CD4-positive, alpha-beta T cell treated with Interleukin-4 for 1 hour (primary cell): ENCODE data around the gene OR10A2.
"Not testable (repeated sequence)": the region's sequence is repeated elsewhere in the genome, so short reads cannot be mapped to it uniquely, and the experiment has no call there.

Experiments
- DNase-seq, 2 donors: peaks; one replicate each; pipeline ENCODE4 v3.0.0-alpha.2; 2020 to 2022

The OR10A2 gene

GRCh38 chr11:6888830-6889229, 26.0 kb downstream of the OR10A2 start:
- no peak for DNase-seq

GRCh38 chr11:6889835-6890234, 27.0 kb downstream of the OR10A2 start:
- no peak for DNase-seq

GRCh38 chr11:6892400-6892799, 29.5 kb downstream of the OR10A2 start, which contains the start of gene OR2D2:
TSS of gene OR2D2 (minus strand) at chr11:6892500. CDS start at chr11:6892500, 0 bp downstream.
- DNase-seq: no peak

- DNase-seq: no peak
Measured at GRCh38 chr11:6894097-6894496, 31.2 kb downstream of the OR10A2 start.

GRCh38 chr11:6895010-6895409, 32.2 kb downstream of the OR10A2 start:
- no peak for DNase-seq

- DNase-seq: no peak
Measured at GRCh38 chr11:6898911-6899310, 36.1 kb downstream of the OR10A2 start.

GRCh38 chr11:6900327-6900999, 37.6 kb downstream of the OR10A2 start:
- no peak for DNase-seq

GRCh38 chr11:6904804-6905203, 41.9 kb downstream of the OR10A2 start:
- DNase-seq: not testable (repeated sequence)

- no peak for DNase-seq
Measured at GRCh38 chr11:6911378-6911777, 48.5 kb downstream of the OR10A2 start.

GRCh38 chr11:6911948-6912347, 49.1 kb downstream of the OR10A2 start:
- DNase-seq: no peak

- DNase-seq: no peak
Measured at GRCh38 chr11:6919698-6920097, 56.8 kb downstream of the OR10A2 start.

GRCh38 chr11:6920702-6921101, 57.8 kb downstream of the OR10A2 start, which contains the start of gene OR2D3:
TSS of gene OR2D3 (plus strand) at chr11:6921002. CDS start at chr11:6921002, 0 bp downstream.
- no peak for DNase-seq
